Measurements from ENCODE around the gene GTF3C4.

GRCh38 chr9:132723809-132724208, 53.5 kb downstream of the GTF3C4 start:
- TF ChIP-seq CTCF (IDR thresholded peaks at IDR 0.05): no peak
- no peak for TF ChIP-seq POLR2A (IDR thresholded peaks at IDR 0.05)

All from heart left ventricle (tissue), 13 donors.